Calu3 (cell line): ENCODE results near the gene UVRAG. TPM values are rescaled to one million over a fixed set of nuclear protein-coding genes. Genes with fewer than 3 reads are reported as not detected.

Source experiments
- BruUV-seq: library from RNA; stranded (reverse); fragments of 400-500 nt; replicated peaks from 2 replicates; lab custom pipeline; 2021; lab: Mats Ljungman, UMichigan
- CTCF ChIA-PET: fragments of 300-600 bp; sonication (Branson Sonifier 250); formaldehyde crosslinking; loops from one replicate; lab custom pipeline; 2022; ENCODE audit warnings: antibody characterized with exemption; lab: Charles Lee
- DNase-seq: peaks from one replicate; pipeline ENCODE4 v3.0.0; 2022
- H3K27ac Mint-ChIP-seq: one replicate; pipeline ENCODE4 v1.8.0; 2022; ENCODE audit warnings: mixed read lengths; ENCODE audit not compliant: unreplicated experiment
- H3K27me3 Mint-ChIP-seq: one replicate; pipeline ENCODE4 v1.8.0; 2022; ENCODE audit warnings: mixed read lengths; ENCODE audit not compliant: unreplicated experiment
- H3K36me3 Mint-ChIP-seq: one replicate; pipeline ENCODE4 v1.8.0; 2022; ENCODE audit warnings: mild to moderate bottlenecking, moderate library complexity, mixed read lengths; ENCODE audit not compliant: insufficient read depth, unreplicated experiment
- H3K4me1 Mint-ChIP-seq: one replicate; pipeline ENCODE4 v1.8.0; 2022; ENCODE audit warnings: mild to moderate bottlenecking, low read depth, mixed read lengths; ENCODE audit not compliant: unreplicated experiment
- H3K4me3 Mint-ChIP-seq: one replicate; pipeline ENCODE4 v1.8.0; 2022; ENCODE audit warnings: mild to moderate bottlenecking, low read depth, moderate library complexity, mixed read lengths; ENCODE audit not compliant: unreplicated experiment
- H3K9me3 Mint-ChIP-seq: one replicate; pipeline ENCODE4 v1.8.0; 2022; ENCODE audit warnings: low read depth, mixed read lengths; ENCODE audit not compliant: unreplicated experiment
- CTCF ChIP-seq: fragments of 200-600 bp; IDR thresholded peaks from one replicate; pipeline ENCODE4 v1.8.0; 2022; ENCODE audit warnings: antibody characterized with exemption; ENCODE audit not compliant: unreplicated experiment
- intact Hi-C: fragments of 100-400 bp; cut with micrococcal nuclease; formaldehyde crosslinking; loops from one replicate; pipeline ENCODE4 v1.10.0; 2022; ENCODE audit not compliant: unreplicated experiment
- total RNA-seq: library from RNA; stranded (reverse); gene quantifications from 2 replicates; pipeline ENCODE4 v1.2.3, GENCODE V29; 2022

Gene UVRAG
- total RNA-seq, 1 experiment from 2014 or later: 18.5 TPM

- Mint-ChIP-seq H3K9me3 (no peaks in the 10 kb centered on the region), H3K27ac (no peak overlapping the region), H3K36me3 (no peaks in the 10 kb centered on the region), H3K4me3 (no peak overlapping the region), H3K4me1 (peaks cover 10% of the 10 kb centered on the region), H3K27me3 (no peaks in the 10 kb centered on the region)
- no TSS peak for BruUV-seq
- no peak for DNase-seq
- no peak for TF ChIP-seq CTCF
- intact Hi-C loops: no loop called here
- CTCF ChIA-PET: interaction anchor here (0.7 kb wide), 3 partner anchors 17 to 721 kb away, joined by 3 to 4 read pairs (median 3); no protein-coding TSS in a partner anchor
These were observed 11.6 kb downstream of the UVRAG start for GRCh38 chr11:75826461-75827230.

GRCh38 chr11:75827562-75827961 is 12.6 kb downstream of the UVRAG start:
- no TSS peak for BruUV-seq
- DNase-seq: no peak
- intact Hi-C loops: no loop called here
- Mint-ChIP-seq H3K9me3 (no peaks in the 10 kb centered on the region), H3K27me3 (no peaks in the 10 kb centered on the region), H3K27ac (no peak overlapping the region), H3K4me1 (peaks cover 9% of the 10 kb centered on the region), H3K4me3 (no peak overlapping the region), H3K36me3 (no peaks in the 10 kb centered on the region)
- no peak for TF ChIP-seq CTCF
- CTCF ChIA-PET: no interaction called here

GRCh38 chr11:75831915-75832502 is 17.0 kb downstream of the UVRAG start:
- Mint-ChIP-seq H3K27me3 (no peaks in the 10 kb centered on the region), H3K4me3 (no peak overlapping the region), H3K9me3 (no peaks in the 10 kb centered on the region), H3K4me1 (peaks cover 2% of the 10 kb centered on the region), H3K36me3 (no peaks in the 10 kb centered on the region), H3K27ac (no peak overlapping the region)
- BruUV-seq: no TSS peak
- TF ChIP-seq CTCF: no peak
- no peak for DNase-seq
- intact Hi-C loops: no loop called here
- CTCF ChIA-PET: no interaction called here

- no peak for DNase-seq
- Mint-ChIP-seq H3K36me3 (no peaks in the 10 kb centered on the region), H3K4me1 (peaks cover 1% of the 10 kb centered on the region), H3K27me3 (no peaks in the 10 kb centered on the region), H3K4me3 (no peak overlapping the region), H3K27ac (no peak overlapping the region), H3K9me3 (no peaks in the 10 kb centered on the region)
- no peak for TF ChIP-seq CTCF
- intact Hi-C loops: no loop called here
- no TSS peak for BruUV-seq
- CTCF ChIA-PET: no interaction called here
These were observed 19.7 kb downstream of the UVRAG start for GRCh38 chr11:75834728-75835127.
